ENCODE results near the gene ACAD8. TPM values are rescaled to one million over a fixed set of nuclear protein-coding genes. Genes with fewer than 3 reads are reported as not detected.

ACAD8 gene
- polyA plus RNA-seq, 1 donor from 2014 or later, result 68.8 TPM

DNA sequence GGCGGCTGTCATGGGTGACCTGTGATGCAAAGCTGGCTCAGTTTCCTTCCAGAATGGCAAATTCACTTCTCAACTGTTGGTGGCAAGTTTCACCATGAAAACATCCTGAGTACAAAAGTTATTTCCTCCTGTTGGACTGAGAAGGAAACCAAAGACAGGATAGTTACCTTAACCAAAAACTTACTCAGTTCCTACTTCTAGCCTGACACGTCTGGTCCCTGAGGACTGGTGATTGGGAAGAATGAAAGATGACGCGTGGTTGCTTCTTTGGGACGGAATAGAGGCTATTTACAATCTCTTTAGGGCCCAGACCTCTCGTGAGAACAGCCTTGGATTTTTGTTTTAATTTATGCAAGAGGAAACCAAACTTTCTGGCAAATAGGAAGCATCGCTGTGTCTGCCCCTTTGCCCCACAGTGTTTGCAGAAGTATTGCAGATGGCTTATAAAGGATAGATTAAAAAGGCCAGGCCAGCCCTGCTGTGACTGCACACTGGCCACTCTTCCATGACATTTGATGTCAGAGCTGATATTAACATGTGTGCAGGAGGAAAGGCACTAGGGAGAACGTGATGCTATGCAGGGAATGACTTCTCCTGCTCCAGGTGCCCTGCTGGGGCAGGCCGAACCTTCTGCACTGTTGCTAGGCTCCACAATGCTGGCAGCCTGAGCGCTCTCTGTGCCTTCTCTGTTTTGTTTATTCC is 21.3 kb upstream of the ACAD8 start:
- Histone ChIP-seq H3K4me2 (ENCODE audit: low read length) (no peak overlapping the region), H3K9ac (ENCODE audit: low read length) (no peak overlapping the region), H4K20me1 (ENCODE audit: insufficient read depth) (peaks cover 4% of the 10 kb centered on the region), H3K4me3 (ENCODE audit: low read length) (no peak overlapping the region), H3K36me3 (ENCODE audit: insufficient read depth, low read length) (peaks cover 3% of the 10 kb centered on the region), H2AFZ (ENCODE audit: low read depth, low read length) (no peak overlapping the region), H3K27me3 (ENCODE audit: insufficient read depth, low read depth, low read length) (no peaks in the 10 kb centered on the region), H3K9me3 (ENCODE audit: low read length) (no peaks in the 10 kb centered on the region), H3K9me2 (ENCODE audit: insufficient read depth, low read length) (no peaks in the 10 kb centered on the region), H3K27ac (ENCODE audit: low read length) (no peak overlapping the region), H3K79me2 (replicated peaks; ENCODE audit: insufficient read depth, low read length) (peaks cover 20% of the 10 kb centered on the region), H3F3A (ENCODE audit: insufficient read depth, low read length, poor library complexity, severe bottlenecking) (no peaks in the 10 kb centered on the region)
- TF ChIP-seq TAF1 (IDR thresholded peaks at IDR 0.05; ENCODE audit: low read depth), result no peak
- TF ChIP-seq SMC3 (conservative IDR thresholded peaks at IDR 0.05; ENCODE audit: poor library complexity), result no peak
- no peak for TF ChIP-seq EP300 (conservative IDR thresholded peaks at IDR 0.05; ENCODE audit: poor library complexity, severe bottlenecking)
- no peak for TF ChIP-seq POLR2AphosphoS5 (IDR thresholded peaks at IDR 0.05)
- TF ChIP-seq, protein P1, sequence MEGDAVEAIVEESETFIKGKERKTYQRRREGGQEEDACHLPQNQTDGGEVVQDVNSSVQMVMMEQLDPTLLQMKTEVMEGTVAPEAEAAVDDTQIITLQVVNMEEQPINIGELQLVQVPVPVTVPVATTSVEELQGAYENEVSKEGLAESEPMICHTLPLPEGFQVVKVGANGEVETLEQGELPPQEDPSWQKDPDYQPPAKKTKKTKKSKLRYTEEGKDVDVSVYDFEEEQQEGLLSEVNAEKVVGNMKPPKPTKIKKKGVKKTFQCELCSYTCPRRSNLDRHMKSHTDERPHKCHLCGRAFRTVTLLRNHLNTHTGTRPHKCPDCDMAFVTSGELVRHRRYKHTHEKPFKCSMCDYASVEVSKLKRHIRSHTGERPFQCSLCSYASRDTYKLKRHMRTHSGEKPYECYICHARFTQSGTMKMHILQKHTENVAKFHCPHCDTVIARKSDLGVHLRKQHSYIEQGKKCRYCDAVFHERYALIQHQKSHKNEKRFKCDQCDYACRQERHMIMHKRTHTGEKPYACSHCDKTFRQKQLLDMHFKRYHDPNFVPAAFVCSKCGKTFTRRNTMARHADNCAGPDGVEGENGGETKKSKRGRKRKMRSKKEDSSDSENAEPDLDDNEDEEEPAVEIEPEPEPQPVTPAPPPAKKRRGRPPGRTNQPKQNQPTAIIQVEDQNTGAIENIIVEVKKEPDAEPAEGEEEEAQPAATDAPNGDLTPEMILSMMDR (IDR thresholded peaks at IDR 0.05; ENCODE audit: poor library complexity, severe bottlenecking), result no peak

- Histone ChIP-seq H4K20me1 (ENCODE audit: insufficient read depth) (peaks cover 4% of the 10 kb centered on the region), H3K79me2 (replicated peaks; ENCODE audit: insufficient read depth, low read length) (peaks cover 7% of the 10 kb centered on the region)
These were observed 19.6 kb upstream of the ACAD8 start for GRCh38 chr11:134233729-134234179.

More at GRCh38 chr11:134233729-134234179, 19.6 kb upstream of the ACAD8 start:
- Histone ChIP-seq H3K9me3 (ENCODE audit: low read length) (no peaks in the 10 kb centered on the region), H2AFZ (ENCODE audit: low read depth, low read length) (no peak overlapping the region), H3F3A (ENCODE audit: insufficient read depth, low read length, poor library complexity, severe bottlenecking) (no peaks in the 10 kb centered on the region), H3K9ac (ENCODE audit: low read length) (no peak overlapping the region), H3K27me3 (ENCODE audit: insufficient read depth, low read depth, low read length) (no peaks in the 10 kb centered on the region), H3K4me3 (ENCODE audit: low read length) (no peak overlapping the region), H3K4me2 (ENCODE audit: low read length) (no peak overlapping the region), H3K36me3 (ENCODE audit: insufficient read depth, low read length) (peaks cover 6% of the 10 kb centered on the region), H3K27ac (ENCODE audit: low read length) (no peak overlapping the region), H3K9me2 (ENCODE audit: insufficient read depth, low read length) (no peaks in the 10 kb centered on the region)
- TF ChIP-seq, protein P2, sequence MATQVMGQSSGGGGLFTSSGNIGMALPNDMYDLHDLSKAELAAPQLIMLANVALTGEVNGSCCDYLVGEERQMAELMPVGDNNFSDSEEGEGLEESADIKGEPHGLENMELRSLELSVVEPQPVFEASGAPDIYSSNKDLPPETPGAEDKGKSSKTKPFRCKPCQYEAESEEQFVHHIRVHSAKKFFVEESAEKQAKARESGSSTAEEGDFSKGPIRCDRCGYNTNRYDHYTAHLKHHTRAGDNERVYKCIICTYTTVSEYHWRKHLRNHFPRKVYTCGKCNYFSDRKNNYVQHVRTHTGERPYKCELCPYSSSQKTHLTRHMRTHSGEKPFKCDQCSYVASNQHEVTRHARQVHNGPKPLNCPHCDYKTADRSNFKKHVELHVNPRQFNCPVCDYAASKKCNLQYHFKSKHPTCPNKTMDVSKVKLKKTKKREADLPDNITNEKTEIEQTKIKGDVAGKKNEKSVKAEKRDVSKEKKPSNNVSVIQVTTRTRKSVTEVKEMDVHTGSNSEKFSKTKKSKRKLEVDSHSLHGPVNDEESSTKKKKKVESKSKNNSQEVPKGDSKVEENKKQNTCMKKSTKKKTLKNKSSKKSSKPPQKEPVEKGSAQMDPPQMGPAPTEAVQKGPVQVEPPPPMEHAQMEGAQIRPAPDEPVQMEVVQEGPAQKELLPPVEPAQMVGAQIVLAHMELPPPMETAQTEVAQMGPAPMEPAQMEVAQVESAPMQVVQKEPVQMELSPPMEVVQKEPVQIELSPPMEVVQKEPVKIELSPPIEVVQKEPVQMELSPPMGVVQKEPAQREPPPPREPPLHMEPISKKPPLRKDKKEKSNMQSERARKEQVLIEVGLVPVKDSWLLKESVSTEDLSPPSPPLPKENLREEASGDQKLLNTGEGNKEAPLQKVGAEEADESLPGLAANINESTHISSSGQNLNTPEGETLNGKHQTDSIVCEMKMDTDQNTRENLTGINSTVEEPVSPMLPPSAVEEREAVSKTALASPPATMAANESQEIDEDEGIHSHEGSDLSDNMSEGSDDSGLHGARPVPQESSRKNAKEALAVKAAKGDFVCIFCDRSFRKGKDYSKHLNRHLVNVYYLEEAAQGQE (IDR thresholded peaks at IDR 0.05; ENCODE audit: borderline replicate concordance), result no peak
- TF ChIP-seq EZH2 (IDR thresholded peaks at IDR 0.05; ENCODE audit: borderline replicate concordance, insufficient read depth, low read length, poor library complexity, severe bottlenecking) (no peak), SMC3 (conservative IDR thresholded peaks at IDR 0.05; ENCODE audit: poor library complexity) (no peak), RAD21 (conservative IDR thresholded peaks at IDR 0.05) (no peak)
